A549 (cell line): Measurements from ENCODE around the gene REC8.

ENCODE experiments used
- CEBPB ChIP-seq, 2 experiments: fragments of >200 bp in 1 of 2; sonication (Bioruptor Twin) in 1 of 2; formaldehyde crosslinking in 1 of 2; IDR thresholded peaks; 2 replicates each; pipeline ENCODE4 v1.6.1; 2012 to 2016
- FOSB ChIP-seq: fragments of 250-450 bp; sonication (Bioruptor Pico); IDR thresholded peaks from 2 replicates; pipeline ENCODE4 v1.5.0; 2020; ENCODE audit warnings: mild to moderate bottlenecking, moderate library complexity
- MYC ChIP-seq: IDR thresholded peaks from 2 replicates; pipeline ENCODE4 v1.6.1; 2012; ENCODE audit warnings: mild to moderate bottlenecking, inconsistent platforms, low read length, improper control_type of control experiment, borderline replicate concordance
- POLR2A ChIP-seq: IDR thresholded peaks from 2 replicates; pipeline ENCODE4 v1.6.1; 2012; ENCODE audit warnings: mild to moderate bottlenecking, low read length
- RFX5 ChIP-seq: fragments of 450-650 bp; IDR thresholded peaks from 2 replicates; pipeline ENCODE4 v1.7.1; 2014; ENCODE audit warnings: antibody characterized with exemption, mild to moderate bottlenecking, moderate library complexity
- TF ChIP-seq, protein P1 (sequence below): fragments of 200-600 bp; sonication (generic); IDR thresholded peaks from 2 replicates; pipeline ENCODE4 v1.6.1; 2016; ENCODE audit warnings: antibody characterized with exemption, mild to moderate bottlenecking, moderate library complexity
- TF ChIP-seq, protein P2 (sequence below): fragments of 150-350 bp; IDR thresholded peaks from 2 replicates; pipeline ENCODE4 v1.6.1; 2014; ENCODE audit warnings: low read depth, mild to moderate bottlenecking, low read length

DNA sequence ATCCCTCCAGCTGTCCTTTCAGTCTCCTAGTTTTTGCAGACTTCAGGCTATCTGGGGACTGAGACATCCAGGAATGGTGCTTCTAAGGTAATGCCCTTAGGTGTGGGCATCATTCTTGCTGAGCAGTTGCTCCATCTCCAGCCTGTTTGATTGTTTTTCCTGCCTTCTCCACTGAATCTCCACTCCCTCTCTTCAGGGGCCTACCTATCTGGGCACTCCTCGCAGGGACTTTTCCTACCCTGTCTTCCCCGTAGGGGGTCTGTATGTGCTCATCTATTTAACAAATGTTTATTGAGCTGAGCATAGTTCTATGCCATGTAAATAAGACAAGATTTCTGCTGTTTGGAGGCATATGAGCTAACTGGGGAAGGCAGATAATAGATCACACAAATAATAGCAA lies 38.9 kb upstream of the REC8 start:
- no peak for TF ChIP-seq CEBPB (IDR thresholded peaks at IDR 0.05)
- TF ChIP-seq MYC, result no peak
- TF ChIP-seq POLR2A, result no peak
- TF ChIP-seq, protein P1, sequence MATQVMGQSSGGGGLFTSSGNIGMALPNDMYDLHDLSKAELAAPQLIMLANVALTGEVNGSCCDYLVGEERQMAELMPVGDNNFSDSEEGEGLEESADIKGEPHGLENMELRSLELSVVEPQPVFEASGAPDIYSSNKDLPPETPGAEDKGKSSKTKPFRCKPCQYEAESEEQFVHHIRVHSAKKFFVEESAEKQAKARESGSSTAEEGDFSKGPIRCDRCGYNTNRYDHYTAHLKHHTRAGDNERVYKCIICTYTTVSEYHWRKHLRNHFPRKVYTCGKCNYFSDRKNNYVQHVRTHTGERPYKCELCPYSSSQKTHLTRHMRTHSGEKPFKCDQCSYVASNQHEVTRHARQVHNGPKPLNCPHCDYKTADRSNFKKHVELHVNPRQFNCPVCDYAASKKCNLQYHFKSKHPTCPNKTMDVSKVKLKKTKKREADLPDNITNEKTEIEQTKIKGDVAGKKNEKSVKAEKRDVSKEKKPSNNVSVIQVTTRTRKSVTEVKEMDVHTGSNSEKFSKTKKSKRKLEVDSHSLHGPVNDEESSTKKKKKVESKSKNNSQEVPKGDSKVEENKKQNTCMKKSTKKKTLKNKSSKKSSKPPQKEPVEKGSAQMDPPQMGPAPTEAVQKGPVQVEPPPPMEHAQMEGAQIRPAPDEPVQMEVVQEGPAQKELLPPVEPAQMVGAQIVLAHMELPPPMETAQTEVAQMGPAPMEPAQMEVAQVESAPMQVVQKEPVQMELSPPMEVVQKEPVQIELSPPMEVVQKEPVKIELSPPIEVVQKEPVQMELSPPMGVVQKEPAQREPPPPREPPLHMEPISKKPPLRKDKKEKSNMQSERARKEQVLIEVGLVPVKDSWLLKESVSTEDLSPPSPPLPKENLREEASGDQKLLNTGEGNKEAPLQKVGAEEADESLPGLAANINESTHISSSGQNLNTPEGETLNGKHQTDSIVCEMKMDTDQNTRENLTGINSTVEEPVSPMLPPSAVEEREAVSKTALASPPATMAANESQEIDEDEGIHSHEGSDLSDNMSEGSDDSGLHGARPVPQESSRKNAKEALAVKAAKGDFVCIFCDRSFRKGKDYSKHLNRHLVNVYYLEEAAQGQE, result no peak
- TF ChIP-seq, protein P2, sequence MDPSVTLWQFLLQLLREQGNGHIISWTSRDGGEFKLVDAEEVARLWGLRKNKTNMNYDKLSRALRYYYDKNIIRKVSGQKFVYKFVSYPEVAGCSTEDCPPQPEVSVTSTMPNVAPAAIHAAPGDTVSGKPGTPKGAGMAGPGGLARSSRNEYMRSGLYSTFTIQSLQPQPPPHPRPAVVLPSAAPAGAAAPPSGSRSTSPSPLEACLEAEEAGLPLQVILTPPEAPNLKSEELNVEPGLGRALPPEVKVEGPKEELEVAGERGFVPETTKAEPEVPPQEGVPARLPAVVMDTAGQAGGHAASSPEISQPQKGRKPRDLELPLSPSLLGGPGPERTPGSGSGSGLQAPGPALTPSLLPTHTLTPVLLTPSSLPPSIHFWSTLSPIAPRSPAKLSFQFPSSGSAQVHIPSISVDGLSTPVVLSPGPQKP, result no peak
- no peak for TF ChIP-seq RFX5
- TF ChIP-seq FOSB, result no peak
